DLD1 (cell line): Measurements from ENCODE around the gene PGAM5.
"Not testable (repeated sequence)": the region's sequence is repeated elsewhere in the genome, so short reads cannot be mapped to it uniquely, and the experiment has no call there.

Source experiments
- in situ Hi-C: cut with HindIII; loops from 2 replicates; pipeline ENCODE4 v1.10.0; 2017; ENCODE audit warnings: low sequenced_read_pairs

PGAM5 gene

DNA sequence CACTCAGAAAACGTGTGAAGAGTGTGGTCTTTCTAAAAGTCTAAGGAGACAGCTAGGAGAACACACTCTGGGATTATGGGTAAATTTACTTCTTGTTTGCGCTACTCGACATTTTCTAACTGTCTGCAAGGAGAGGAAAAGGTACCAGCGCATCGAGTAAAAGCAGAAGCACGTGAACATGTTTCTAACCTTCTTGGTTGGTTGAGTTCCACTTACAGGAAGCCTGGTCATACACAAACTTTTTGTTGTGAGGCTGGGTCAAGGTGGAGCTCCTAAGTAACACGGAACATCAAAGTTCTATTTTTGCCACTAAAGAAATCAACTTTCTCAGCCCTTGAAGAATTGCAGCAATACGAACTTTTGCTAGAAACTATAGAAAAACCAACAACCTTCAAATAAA lies 31.0 kb downstream of the PGAM5 start:
- in situ Hi-C loops: loop anchor here (10.0 kb wide), 1 partner anchor 73 kb away; no protein-coding TSS in a partner anchor

DNA sequence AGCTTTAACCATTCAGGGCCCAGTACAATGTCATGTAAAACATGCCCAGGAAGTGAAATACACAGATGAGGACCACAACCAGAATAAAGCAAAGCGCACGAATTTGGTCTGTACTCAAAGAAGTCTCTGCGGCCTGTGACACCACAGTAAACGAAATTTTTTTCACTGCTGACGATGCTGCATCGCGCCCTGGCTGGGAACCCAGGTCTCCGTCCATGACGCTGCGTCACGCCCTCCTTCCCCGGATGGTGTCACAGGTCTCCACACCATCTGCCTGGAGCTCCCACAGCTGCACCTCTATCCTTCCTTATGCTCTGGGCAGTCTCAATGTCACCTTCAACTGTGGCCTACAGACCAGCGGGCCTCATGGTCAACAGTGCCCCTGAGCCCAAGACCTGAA lies 33.2 kb downstream of the PGAM5 start:
- in situ Hi-C loops: loop anchor here (10.0 kb wide), 1 partner anchor 71 kb away; no protein-coding TSS in a partner anchor

DNA sequence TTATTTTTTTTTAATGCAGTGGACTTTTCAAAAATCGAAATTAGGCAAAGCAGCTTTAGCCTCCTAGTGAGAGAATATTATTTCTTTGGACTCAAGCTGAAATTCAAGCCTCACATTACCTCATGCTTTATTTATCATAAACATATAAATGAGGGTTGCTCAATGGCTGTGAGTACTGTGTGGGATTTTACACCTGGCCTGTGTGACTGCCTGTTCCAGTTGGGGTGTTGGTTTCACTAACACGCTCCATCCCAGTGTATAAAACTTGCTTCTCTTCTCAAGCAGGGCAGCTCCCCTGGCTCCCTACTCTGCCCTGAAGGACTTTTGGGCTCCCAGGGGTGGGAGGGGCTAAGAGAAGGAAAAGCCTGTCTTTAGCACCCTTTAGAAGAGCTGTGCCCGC lies 36.0 kb downstream of the PGAM5 start:
- in situ Hi-C loops: loop anchor here (10.0 kb wide), 1 partner anchor 68 kb away; no protein-coding TSS in a partner anchor

DNA sequence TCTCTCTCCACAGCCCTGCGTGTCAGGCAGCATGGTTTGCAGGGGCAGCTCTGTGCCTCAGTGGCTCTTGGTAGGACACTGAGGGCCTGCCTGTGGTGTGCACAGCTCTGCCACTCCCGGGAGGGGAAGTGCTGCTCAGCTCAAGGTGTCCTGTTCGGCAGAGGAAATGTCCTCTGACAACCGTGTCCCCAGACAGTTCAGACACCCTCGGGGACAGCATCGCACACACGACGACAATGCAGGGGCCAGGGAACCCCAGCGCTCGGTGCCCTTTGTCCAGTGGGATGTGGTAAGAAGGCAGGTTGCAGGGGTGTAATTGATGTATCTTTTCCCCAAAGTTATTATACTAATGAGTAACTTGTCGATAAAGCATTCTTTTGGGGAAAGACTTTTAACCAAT lies 36.8 kb downstream of the PGAM5 start:
- in situ Hi-C loops: loop anchor here (10.0 kb wide), 1 partner anchor 67 kb away; no protein-coding TSS in a partner anchor

DNA sequence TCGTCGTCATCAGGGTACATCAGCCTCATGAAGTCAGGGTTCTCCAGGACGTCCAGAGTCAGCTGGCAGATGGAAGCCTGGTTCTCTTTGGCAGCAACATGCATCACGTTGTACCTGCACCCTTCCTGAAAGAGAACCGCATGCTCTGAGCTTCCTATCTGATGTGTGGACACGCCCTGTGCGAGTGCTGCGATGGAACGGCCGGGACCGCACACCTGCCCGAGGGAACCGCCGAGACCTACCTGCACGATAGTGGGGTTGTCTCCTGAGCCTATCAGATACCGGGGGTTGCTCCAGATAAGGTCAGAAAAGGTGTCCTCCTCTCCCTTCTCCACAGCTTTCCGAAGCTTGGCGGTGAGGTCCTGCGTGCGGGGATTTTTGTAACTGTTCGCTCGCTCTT lies 37.3 kb downstream of the PGAM5 start:
- in situ Hi-C loops: loop anchor here (10.0 kb wide), 1 partner anchor 67 kb away; no protein-coding TSS in a partner anchor

DNA sequence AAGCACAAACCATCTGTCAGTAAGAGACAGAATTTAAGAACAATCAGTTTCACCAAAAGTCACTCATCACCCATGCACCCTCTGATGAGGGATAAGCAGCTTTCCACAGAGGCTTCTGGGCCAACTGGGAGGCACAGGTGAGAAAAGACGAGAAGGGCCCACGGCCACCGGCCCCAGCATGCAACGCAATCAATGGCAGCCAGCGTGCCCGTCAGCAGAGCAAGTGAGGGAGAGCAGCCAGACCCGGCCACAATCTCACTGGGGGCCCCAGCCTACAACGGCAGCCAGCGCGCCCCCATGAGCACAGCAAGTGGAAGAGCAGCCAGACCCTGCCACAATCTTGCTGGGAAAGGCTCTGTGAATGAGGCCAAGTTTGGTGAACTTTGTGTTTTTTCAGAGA lies 37.7 kb downstream of the PGAM5 start:
- in situ Hi-C loops: loop anchor here (10.0 kb wide), 1 partner anchor 66 kb away; no protein-coding TSS in a partner anchor

DNA sequence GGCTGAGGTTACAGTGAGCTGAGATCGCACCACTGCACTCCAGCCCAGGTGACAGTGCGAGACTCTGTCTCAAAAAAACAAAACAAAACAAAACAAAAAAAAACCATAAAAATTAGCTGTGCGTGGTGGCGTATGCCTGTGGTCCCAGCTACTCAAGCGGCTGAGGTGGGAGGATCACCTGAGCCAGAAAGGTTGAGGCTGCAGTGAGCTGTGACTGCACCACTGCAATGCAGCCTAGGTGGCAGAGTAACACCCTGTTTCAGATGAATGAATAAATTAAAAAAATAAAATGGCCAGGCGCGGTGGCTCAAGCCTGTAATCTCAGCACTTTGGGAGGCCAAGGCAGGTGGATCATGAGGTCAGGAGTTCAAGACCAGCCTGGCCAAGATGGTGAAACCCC lies 43.0 kb downstream of the PGAM5 start:
- in situ Hi-C loops: not testable (repeated sequence)

DNA sequence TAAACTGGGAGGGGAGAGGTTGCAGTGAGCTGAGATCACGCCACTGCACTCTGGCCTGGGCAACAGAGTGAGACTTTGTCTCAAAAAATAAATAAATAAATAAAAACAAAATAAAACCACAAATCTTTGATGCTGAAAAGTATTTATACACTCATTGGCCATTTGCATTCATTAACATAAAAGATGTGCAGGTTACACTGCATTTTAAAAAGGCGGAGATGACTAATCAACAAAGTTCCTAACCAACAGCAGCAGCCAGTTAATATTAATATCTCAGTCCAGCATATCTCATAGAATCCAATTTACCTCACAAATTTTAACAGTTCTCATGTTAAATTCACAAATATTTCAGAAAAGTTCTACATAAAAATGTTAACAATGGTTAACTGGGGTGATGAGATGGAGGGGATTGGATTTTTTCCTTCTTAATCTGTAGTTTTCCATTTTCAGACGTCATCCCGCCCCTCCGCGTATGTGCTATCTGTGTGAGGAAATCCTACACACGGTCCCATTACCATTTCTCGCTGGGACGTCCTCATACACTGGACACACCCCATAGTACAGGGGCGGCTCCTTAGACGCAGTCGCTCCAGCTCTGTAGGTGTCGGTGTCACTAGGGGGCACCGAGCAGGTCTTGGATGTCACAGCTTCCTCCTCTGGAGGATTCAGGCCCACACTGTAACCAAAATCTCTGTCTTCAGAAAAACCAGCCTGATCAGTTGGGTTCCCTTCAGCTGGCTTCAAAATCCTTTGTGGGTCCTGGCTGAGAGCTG lies 43.7 kb downstream of the PGAM5 start:
- in situ Hi-C loops: no loop called here

DNA sequence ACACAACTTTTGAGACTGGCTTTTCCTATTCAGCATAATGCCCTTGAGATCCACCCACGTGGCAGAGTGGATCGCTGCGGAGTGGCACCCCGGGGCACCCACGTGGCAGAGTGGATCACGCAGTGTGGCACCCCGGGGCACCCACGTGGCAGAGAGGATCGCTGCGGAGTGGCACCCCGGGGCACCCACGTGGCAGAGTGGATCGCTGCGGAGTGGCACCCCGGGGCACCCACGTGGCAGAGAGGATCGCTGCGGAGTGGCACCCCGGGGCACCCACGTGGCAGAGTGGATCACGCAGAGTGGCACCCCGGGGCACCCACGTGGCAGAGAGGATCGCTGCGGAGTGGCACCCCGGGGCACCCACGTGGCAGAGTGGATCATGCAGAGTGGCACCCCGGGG lies 48.2 kb downstream of the PGAM5 start:
- in situ Hi-C loops: not testable (repeated sequence)

DNA sequence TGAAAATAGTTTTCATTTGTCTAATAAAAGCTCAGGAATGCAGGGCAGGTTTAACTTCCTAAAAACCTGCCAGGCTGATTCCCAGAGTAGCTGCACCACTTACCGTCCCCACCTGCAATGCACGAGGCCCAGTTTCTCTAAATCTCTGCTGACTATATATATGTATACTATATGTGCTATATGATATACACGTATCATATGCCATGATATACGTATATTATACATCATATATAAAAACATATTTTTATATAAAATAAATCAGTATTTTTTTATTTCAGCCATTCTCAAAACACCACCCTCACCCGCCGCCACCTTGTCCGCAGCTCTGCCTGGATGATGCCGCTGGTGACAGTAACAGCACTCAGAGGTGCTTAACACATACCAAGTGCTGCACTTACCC lies 48.7 kb downstream of the PGAM5 start:
- in situ Hi-C loops: no loop called here

DNA sequence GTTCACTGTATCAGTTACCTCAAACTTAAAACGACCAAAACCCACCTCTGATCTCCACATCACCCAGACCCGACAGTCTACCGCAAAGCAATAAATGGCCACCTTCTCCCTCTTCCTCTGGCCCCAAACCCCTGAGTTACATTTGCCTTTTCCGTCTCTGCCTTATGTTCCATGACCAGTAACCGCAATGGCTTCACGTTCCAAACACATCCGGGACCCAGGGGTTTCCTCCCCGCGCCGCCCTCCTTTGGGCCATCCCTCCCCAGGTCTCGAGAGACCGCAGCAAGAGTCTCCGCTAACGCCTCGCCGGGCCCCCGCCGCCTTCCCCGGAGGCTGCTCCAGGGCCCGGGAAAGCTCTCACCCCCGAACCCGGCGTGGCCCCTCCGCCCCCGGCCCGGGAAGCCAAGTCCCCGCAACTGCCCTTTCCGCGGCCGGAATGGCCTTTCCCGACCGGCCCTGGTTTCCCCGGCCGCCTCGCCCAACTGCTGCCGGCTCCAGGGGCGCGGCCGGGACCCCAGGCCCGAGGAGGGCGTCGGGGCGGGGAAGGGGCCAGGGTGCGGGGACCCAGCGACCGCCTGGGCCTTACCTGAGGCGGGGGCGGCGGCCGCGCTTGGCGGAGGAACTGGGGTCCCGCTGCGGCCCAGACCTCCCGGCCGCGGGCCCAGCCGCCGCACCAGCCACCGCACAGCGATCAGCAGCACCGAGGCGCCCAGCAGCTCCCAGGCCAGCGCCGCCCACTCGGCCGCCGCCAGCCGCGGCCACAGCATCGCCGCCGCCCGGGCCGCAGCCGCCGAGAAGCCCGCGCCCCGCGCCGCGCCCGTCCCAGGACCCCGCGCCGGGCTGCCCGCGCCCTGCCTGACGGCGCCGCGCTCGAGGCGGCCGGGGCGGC lies 50.6 kb downstream of the PGAM5 start, which contains the start of gene ANKLE2:
Gene ANKLE2 (minus strand): TSS at position 801 of the 889 bp plus-strand sequence. CDS start 34 bp downstream, at position 767.
- in situ Hi-C loops: no loop called here

DNA sequence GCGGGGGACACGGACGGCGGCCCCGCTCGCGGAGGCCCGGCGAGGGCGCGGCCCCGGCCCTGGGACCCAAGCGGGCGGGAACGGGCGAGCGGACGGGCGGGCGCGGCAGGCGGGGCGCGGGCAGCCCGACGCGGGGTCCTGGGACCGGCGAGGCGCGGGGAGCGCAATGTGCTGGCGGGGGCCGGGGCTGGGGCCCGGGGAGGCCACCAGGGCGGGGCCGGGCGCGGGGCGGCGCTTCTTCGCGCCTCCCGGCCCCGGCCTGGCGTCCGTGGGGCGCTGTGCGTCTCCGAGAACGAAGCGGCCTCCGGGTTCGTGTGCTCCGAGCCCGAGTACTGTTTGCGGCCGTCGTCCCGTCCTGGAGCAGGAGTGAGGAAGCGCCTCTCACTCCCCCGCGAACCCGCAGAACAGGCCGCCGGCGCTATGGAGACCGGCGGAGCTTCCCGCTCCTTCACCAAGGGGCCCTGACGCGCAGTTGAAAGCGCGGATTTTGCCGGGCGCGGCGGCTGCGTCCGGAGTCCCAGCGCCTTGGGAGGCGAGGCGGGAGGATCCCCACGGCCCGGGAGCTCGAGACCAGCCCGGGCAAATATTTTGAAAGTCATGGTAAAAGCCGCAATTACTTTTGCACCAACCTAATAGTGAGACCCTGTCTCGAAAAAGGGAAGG lies 51.4 kb downstream of the PGAM5 start:
- in situ Hi-C loops: no loop called here

DNA sequence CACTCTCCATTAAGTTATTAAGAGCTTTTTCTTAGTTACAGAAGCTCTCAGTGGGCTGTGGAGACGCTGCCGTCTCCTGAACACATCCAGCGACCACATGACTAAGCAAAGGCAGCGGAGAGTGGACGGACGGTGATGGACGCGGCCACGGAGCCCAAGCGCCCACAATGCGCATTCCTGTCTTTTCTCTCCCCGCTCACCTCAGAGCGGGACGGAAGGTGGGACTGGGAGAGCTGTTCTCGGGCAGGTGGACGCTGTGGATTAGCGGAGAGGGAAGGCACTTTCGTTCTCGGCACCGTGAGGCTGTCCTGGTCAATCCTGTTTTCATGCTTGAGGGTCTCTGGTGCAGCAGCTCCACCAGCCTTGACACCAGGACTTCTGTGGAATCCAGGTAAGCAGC lies 53.6 kb downstream of the PGAM5 start:
- in situ Hi-C loops: no loop called here

DNA sequence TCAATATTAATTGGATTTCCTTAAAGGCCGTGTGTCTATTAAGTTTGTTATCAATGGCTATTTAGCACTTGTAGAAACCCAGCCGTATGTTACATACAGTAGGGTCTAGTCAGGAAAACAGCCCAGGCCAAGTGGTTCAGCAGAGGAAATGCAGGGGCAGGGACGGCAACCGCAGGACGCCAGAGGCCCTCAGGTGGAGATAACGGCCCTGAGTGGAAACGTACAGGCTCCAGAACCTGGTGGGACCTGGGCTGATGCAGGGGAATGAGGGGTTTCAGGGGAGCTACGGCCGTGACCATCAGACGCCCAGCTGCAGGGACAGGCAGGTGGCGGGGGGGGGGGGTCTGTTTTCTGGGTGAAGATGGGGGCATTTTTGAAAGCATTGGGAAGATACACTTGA lies 54.7 kb downstream of the PGAM5 start:
- in situ Hi-C loops: no loop called here

DNA sequence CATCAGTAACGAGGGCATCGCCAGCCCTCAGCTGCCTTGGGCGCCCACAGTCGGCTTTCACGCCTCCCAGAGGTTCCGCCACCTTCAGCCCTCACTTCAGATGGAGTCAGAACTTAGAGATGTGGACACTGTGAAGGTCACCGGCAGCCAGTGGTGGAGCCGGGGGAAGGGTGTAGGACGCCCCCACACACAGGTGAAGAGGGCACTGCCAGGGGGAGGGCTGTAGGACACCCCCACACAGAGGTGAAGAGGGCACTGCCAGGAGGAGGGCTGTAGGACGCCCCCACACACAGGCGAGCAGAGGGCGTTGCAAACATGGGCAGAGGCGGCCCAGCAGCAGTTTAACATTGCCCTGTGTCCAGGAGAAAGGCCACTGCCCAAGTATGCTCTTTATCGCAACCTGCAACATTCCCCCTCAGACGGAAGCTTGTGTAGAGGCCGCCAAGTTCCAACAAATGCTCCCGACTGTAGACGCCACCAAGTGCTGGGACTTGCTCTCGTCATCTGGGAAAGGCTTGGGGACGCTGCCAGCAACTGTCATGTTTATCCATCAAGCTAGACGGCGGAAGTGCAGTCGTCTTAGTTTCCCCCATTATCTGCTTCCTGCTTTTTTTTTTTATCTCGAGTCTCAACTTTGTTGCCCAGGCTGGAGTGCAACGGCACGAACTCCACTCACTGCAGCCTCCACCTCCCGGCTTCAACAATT lies 55.9 kb downstream of the PGAM5 start:
- in situ Hi-C loops: no loop called here

DNA sequence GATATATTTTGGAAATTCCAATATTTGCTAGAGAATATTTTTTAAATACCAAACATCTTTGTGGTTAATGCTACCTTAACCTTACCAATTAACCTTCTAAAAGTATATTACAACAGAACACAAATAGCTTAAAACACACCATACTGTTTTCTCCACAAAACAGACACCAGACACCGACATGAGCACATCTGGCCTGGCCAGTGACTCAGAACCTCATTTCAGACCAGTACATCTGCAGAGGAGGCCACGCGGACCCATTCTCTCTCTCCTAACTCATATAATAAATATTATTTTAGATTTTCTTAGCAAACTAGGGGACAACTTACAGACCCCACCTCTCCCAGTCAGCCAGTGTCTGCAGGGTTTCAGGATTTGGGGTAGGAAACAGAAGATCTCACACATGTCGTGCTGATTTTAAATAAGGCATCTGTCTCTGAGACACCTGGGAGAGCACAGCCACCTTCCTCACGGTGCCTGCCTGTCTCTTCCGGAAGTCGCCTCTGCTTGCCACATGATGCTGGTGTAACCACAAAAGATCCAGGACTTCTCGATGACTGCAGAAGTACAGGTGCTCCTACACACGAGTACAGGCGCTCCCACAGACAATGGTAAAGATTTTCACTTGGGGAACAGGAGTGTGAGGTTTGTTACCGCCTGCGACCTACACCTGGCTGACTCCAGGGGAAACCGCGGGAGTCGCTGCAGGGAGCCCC lies 60.6 kb downstream of the PGAM5 start:
- in situ Hi-C loops: no loop called here
